ENCODE measurements around the gene OTOGL. TPM values are rescaled to one million over a fixed set of nuclear protein-coding genes. Genes with fewer than 3 reads are reported as not detected.
"Not testable (repeated sequence)": the region's sequence is repeated elsewhere in the genome, so short reads cannot be mapped to it uniquely, and the experiment has no call there.

Gene OTOGL
- total RNA-seq, 1 experiment from 2014 or later, result not detected

- intact Hi-C loops (cut with micrococcal nuclease), result no loop called here
- TF ChIP-seq, protein P1, sequence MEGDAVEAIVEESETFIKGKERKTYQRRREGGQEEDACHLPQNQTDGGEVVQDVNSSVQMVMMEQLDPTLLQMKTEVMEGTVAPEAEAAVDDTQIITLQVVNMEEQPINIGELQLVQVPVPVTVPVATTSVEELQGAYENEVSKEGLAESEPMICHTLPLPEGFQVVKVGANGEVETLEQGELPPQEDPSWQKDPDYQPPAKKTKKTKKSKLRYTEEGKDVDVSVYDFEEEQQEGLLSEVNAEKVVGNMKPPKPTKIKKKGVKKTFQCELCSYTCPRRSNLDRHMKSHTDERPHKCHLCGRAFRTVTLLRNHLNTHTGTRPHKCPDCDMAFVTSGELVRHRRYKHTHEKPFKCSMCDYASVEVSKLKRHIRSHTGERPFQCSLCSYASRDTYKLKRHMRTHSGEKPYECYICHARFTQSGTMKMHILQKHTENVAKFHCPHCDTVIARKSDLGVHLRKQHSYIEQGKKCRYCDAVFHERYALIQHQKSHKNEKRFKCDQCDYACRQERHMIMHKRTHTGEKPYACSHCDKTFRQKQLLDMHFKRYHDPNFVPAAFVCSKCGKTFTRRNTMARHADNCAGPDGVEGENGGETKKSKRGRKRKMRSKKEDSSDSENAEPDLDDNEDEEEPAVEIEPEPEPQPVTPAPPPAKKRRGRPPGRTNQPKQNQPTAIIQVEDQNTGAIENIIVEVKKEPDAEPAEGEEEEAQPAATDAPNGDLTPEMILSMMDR (IDR thresholded peaks at IDR 0.05; ENCODE audit: unreplicated experiment), result no peak
- H3K4me3 Mint-ChIP-seq (ENCODE audit: unreplicated experiment), result no peak overlapping the region
- H3K9me3 Mint-ChIP-seq (ENCODE audit: unreplicated experiment), result no peaks in the 10 kb centered on the region
- H3K4me1 Mint-ChIP-seq (ENCODE audit: insufficient read depth, unreplicated experiment), result no peaks in the 10 kb centered on the region
- ChIA-PET POLR2A (no interaction called here), CTCF (interaction anchor here (0.7 to 1.3 kb wide), 4 partner anchors 24 to 1941 kb away, joined by 3 to 9 read pairs (median 4); no protein-coding TSS in a partner anchor)
- no peak overlapping the region for H3K27ac Mint-ChIP-seq (ENCODE audit: low read depth, unreplicated experiment)
- no peak for DNase-seq (ENCODE audit: unreplicated experiment)
- H3K36me3 Mint-ChIP-seq (ENCODE audit: insufficient read depth, unreplicated experiment), result no peaks in the 10 kb centered on the region
- no TSS peak for BruUV-seq (replicated peaks)
- no peaks in the 10 kb centered on the region for H3K27me3 Mint-ChIP-seq (ENCODE audit: insufficient read depth, unreplicated experiment)
These were observed 120.0 kb downstream of the OTOGL start for GRCh38 chr12:80219345-80219744.

DNA sequence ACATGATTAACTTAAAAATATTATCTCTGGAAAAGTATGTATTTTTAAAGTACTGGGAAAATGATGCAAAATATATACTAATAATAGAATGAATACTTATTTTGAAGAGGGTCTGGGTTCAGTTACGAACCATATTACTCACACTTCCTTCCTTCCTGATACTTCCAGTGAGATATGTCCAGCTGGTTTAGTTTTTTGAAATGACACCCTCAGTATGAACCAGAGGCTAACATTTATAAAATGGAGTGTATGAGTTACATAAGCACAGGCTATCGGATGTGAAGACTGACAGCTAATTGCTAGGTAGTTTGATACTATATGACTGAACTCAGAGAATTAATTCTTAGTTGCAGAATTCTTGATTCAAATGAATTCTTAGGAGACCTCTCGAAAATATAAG, 122.9 kb downstream of the OTOGL start:
- intact Hi-C loops (cut with micrococcal nuclease), result no loop called here
- TF ChIP-seq, protein P1 (IDR thresholded peaks at IDR 0.05; ENCODE audit: unreplicated experiment), result no peak
- Mint-ChIP-seq H3K27ac (ENCODE audit: low read depth, unreplicated experiment) (no peak overlapping the region), H3K36me3 (ENCODE audit: insufficient read depth, unreplicated experiment) (no peaks in the 10 kb centered on the region), H3K27me3 (ENCODE audit: insufficient read depth, unreplicated experiment) (no peaks in the 10 kb centered on the region), H3K4me1 (ENCODE audit: insufficient read depth, unreplicated experiment) (no peaks in the 10 kb centered on the region), H3K4me3 (ENCODE audit: unreplicated experiment) (no peak overlapping the region), H3K9me3 (ENCODE audit: unreplicated experiment) (no peaks in the 10 kb centered on the region)
- no TSS peak for BruUV-seq (replicated peaks)
- ChIA-PET POLR2A (no interaction called here), CTCF (interaction anchor here (0.8 to 1.4 kb wide), 3 partner anchors 27 to 35 kb away, joined by 3 to 5 read pairs (median 4); no protein-coding TSS in a partner anchor)
- no peak for DNase-seq (ENCODE audit: unreplicated experiment)

DNA sequence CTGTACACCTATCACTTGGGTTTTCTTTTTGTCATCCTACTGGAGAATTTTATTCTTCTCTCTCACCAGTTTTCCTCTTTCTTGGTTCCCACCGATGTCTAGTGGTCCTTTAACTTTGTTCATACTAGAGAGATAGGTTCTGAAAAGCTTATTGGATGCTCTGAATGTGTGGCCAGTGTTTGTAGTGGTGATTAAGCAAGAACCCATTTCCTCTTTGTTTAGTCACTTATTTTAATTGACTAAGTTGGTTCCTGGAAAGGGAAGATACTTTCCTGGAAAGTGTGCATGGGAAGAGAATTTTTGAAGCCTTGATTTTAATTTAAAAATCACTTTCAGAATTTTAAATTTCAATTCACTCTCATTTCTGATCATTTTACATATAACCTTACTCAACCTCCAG, 127.2 kb downstream of the OTOGL start:
- POLR2A ChIA-PET, result no interaction called here
- BruUV-seq (replicated peaks), result no TSS peak
- peak; percentile 33 for DNase-seq (ENCODE audit: unreplicated experiment)
- H3K9me3 Mint-ChIP-seq (ENCODE audit: unreplicated experiment), result no peaks in the 10 kb centered on the region
- no peaks in the 10 kb centered on the region for H3K27me3 Mint-ChIP-seq (ENCODE audit: insufficient read depth, unreplicated experiment)
- no peaks in the 10 kb centered on the region for H3K4me1 Mint-ChIP-seq (ENCODE audit: insufficient read depth, unreplicated experiment)
- no peak overlapping the region for H3K27ac Mint-ChIP-seq (ENCODE audit: low read depth, unreplicated experiment)
- intact Hi-C loops (cut with micrococcal nuclease), result no loop called here
- TF ChIP-seq, protein P1 (IDR thresholded peaks at IDR 0.05; ENCODE audit: unreplicated experiment), result no peak
- no peaks in the 10 kb centered on the region for H3K36me3 Mint-ChIP-seq (ENCODE audit: insufficient read depth, unreplicated experiment)
- CTCF ChIA-PET, result no interaction called here
- H3K4me3 Mint-ChIP-seq (ENCODE audit: unreplicated experiment), result no peak overlapping the region

DNA sequence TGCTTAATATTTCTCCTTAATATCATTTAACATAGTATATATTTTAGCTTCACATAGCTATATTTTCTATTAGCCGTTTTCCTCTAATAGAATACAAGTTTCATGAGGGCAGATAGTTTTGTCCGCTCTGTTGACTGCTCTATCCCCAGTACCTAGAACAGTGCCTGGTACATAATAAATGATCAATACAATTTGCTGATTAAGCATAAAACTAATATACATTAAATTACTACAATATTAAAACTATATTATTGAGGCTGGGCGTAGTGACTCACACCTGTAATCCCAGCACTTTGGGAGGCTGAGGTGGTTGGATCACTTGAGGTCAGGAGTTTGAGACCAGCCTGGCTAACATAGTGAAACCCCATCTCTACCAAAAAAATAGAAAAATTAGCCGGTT, 128.6 kb downstream of the OTOGL start:
- CTCF ChIA-PET; DNase-seq (ENCODE audit: unreplicated experiment); H3K27me3 Mint-ChIP-seq (ENCODE audit: insufficient read depth, unreplicated experiment); BruUV-seq (replicated peaks); POLR2A ChIA-PET; H3K4me1 Mint-ChIP-seq (ENCODE audit: insufficient read depth, unreplicated experiment); intact Hi-C loops (cut with micrococcal nuclease); H3K9me3 Mint-ChIP-seq (ENCODE audit: unreplicated experiment); H3K27ac Mint-ChIP-seq (ENCODE audit: low read depth, unreplicated experiment); H3K36me3 Mint-ChIP-seq (ENCODE audit: insufficient read depth, unreplicated experiment); H3K4me3 Mint-ChIP-seq (ENCODE audit: unreplicated experiment): not testable (repeated sequence)

- intact Hi-C loops (cut with micrococcal nuclease), result no loop called here
- POLR2A ChIA-PET, result no interaction called here
- Mint-ChIP-seq H3K27me3 (ENCODE audit: insufficient read depth, unreplicated experiment) (no peaks in the 10 kb centered on the region), H3K27ac (ENCODE audit: low read depth, unreplicated experiment) (no peak overlapping the region), H3K9me3 (ENCODE audit: unreplicated experiment) (no peaks in the 10 kb centered on the region), H3K4me3 (ENCODE audit: unreplicated experiment) (no peak overlapping the region), H3K4me1 (ENCODE audit: insufficient read depth, unreplicated experiment) (no peaks in the 10 kb centered on the region), H3K36me3 (ENCODE audit: insufficient read depth, unreplicated experiment) (no peaks in the 10 kb centered on the region)
- CTCF ChIA-PET, result no interaction called here
- no peak for DNase-seq (ENCODE audit: unreplicated experiment)
- TF ChIP-seq, protein P1 (IDR thresholded peaks at IDR 0.05; ENCODE audit: unreplicated experiment), result no peak
- no TSS peak for BruUV-seq (replicated peaks)
These were observed 130.7 kb downstream of the OTOGL start for GRCh38 chr12:80230068-80230467.
